NCI-H2107 treated with DMSO at 0.1 percent for 48 hours (cell line): Measurements from ENCODE around the gene MXD1.

Experiments used
- DNase-seq: peaks from one replicate; lab custom pipeline; 2025; ENCODE audit not compliant: unreplicated experiment; lab: John Stamatoyannopoulos, UW

MXD1 gene

GRCh38 chr2:69975853-69976462, 61.0 kb downstream of the MXD1 start:
- no peak for DNase-seq

GRCh38 chr2:69977186-69977585, 62.3 kb downstream of the MXD1 start:
- DNase-seq, result no peak

GRCh38 chr2:69977906-69978482, 63.1 kb downstream of the MXD1 start:
- no peak for DNase-seq

- no peak for DNase-seq
These were observed 65.2 kb downstream of the MXD1 start for GRCh38 chr2:69979902-69980807.

- DNase-seq, result no peak
These were observed 68.6 kb downstream of the MXD1 start for GRCh38 chr2:69983392-69983966.

GRCh38 chr2:69985216-69985615, 70.3 kb downstream of the MXD1 start:
- no peak for DNase-seq

GRCh38 chr2:69985688-69986087, 70.8 kb downstream of the MXD1 start:
- DNase-seq, result no peak

- DNase-seq, result no peak
These were observed 71.8 kb downstream of the MXD1 start for GRCh38 chr2:69986691-69987090.

- DNase-seq, result no peak
These were observed 73.3 kb downstream of the MXD1 start for GRCh38 chr2:69988086-69988635.

GRCh38 chr2:69989009-69989408, 74.1 kb downstream of the MXD1 start:
- DNase-seq, result no peak

- no peak for DNase-seq
These were observed 74.7 kb downstream of the MXD1 start for GRCh38 chr2:69989441-69990105.
